ENCODE results near the gene TRAPPC10. TPM values are rescaled to one million over a fixed set of nuclear protein-coding genes. Genes with fewer than 3 reads are reported as not detected.

The TRAPPC10 gene
- total RNA-seq, 1 experiment from 2014 or later, result 31.5 TPM

- no peaks in the 10 kb centered on the region for H3K36me3 ChIP-seq (ENCODE audit: control insufficient read depth in 1 of 2, insufficient read depth in 2 of 2, low read length in 2 of 2)
- no peak overlapping the region for H2AFZ ChIP-seq (ENCODE audit: low read depth, low read length, poor library complexity, severe bottlenecking)
- H3K9ac ChIP-seq (ENCODE audit: low read length), result no peak overlapping the region
- no peaks in the 10 kb centered on the region for H3K9me2 ChIP-seq (ENCODE audit: insufficient read depth)
- no peak for DNase-seq (ENCODE audit: low read depth, low spot score)
- BruUV-seq (replicated peaks), result no TSS peak
- no peak overlapping the region for H3K4me3 ChIP-seq (replicated peaks in 1 of 2; ENCODE audit: low read depth in 1 of 2, low read length in 2 of 2)
- no peaks in the 10 kb centered on the region for H4K20me1 ChIP-seq (ENCODE audit: insufficient read depth)
- TF ChIP-seq CBX3 (IDR thresholded peaks at IDR 0.05; ENCODE audit: low read depth), result no peak
- no peak for TF ChIP-seq SRF (IDR thresholded peaks at IDR 0.05; ENCODE audit: low read depth)
- TF ChIP-seq EZH2phosphoT487 (IDR thresholded peaks at IDR 0.05; ENCODE audit: borderline replicate concordance), result no peak
- TF ChIP-seq POLR2AphosphoS5 (IDR thresholded peaks at IDR 0.05; ENCODE audit: low read depth, low read length), result no peak
- TF ChIP-seq ZFX (IDR thresholded peaks at IDR 0.05), result no peak
- TF ChIP-seq FOSL1 (IDR thresholded peaks at IDR 0.05; ENCODE audit: low read depth), result no peak
- TF ChIP-seq EGR1 (IDR thresholded peaks at IDR 0.05; ENCODE audit: low read depth), result no peak
- no peak for TF ChIP-seq ZNF274 (IDR thresholded peaks at IDR 0.05; ENCODE audit: low read depth, low read length)
- TF ChIP-seq POLR2A (IDR thresholded peaks at IDR 0.05; ENCODE audit: borderline replicate concordance, extremely low read depth, insufficient read depth, insufficient read length), result no peak
- TF ChIP-seq, protein P1, sequence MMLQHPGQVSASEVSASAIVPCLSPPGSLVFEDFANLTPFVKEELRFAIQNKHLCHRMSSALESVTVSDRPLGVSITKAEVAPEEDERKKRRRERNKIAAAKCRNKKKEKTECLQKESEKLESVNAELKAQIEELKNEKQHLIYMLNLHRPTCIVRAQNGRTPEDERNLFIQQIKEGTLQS (IDR thresholded peaks at IDR 0.05), result no peak
- no peak for TF ChIP-seq TCF7L2 (IDR thresholded peaks at IDR 0.05; ENCODE audit: borderline replicate concordance, extremely low read depth, insufficient read depth, insufficient read length)
- intact Hi-C loops (cut with micrococcal nuclease), result no loop called here
- POLR2A ChIA-PET, result no interaction called here
- H3K27ac ChIP-seq (ENCODE audit: low read depth, low read length), result no peak overlapping the region
- RAD21 ChIA-PET (ENCODE audit: low non-redundant PET in 1 of 2, low total read pairs in 2 of 2, uncharacterized antibody in 2 of 2, unreplicated experiment in 2 of 2), result no interaction called here
- H3K27me3 ChIP-seq (ENCODE audit: insufficient read depth, low read length), result no peaks in the 10 kb centered on the region
- H3K4me1 ChIP-seq (ENCODE audit: control insufficient read depth in 1 of 2, insufficient read depth in 2 of 2, low read length in 2 of 2), result no peaks in the 10 kb centered on the region; a peak in 1 of 4 replicates
- CTCF ChIA-PET, result no interaction called here
- no peaks in the 10 kb centered on the region for H3K79me2 ChIP-seq (ENCODE audit: insufficient read depth, low read length)
- H3K4me2 ChIP-seq (ENCODE audit: low read length), result no peak overlapping the region
- ATAC-seq, result no peak
- no peaks in the 10 kb centered on the region for H3K9me3 ChIP-seq (ENCODE audit: control insufficient read depth in 1 of 2, insufficient read depth in 1 of 2, low read depth in 1 of 2, low read length in 2 of 2)
Observed at GRCh38 chr21:43971201-43971991, 40.7 kb upstream of the TRAPPC10 start.

- Histone ChIP-seq H3K36me3 (ENCODE audit: control insufficient read depth in 1 of 2, insufficient read depth in 2 of 2, low read length in 2 of 2) (no peaks in the 10 kb centered on the region), H2AFZ (ENCODE audit: low read depth, low read length, poor library complexity, severe bottlenecking) (no peak overlapping the region), H3K79me2 (ENCODE audit: insufficient read depth, low read length) (no peaks in the 10 kb centered on the region), H4K20me1 (ENCODE audit: insufficient read depth) (no peaks in the 10 kb centered on the region), H3K4me3 (replicated peaks in 1 of 2; ENCODE audit: low read depth in 1 of 2, low read length in 2 of 2) (no peak overlapping the region), H3K27ac (ENCODE audit: low read depth, low read length) (no peak overlapping the region), H3K9ac (ENCODE audit: low read length) (no peak overlapping the region), H3K4me1 (ENCODE audit: control insufficient read depth in 1 of 2, insufficient read depth in 2 of 2, low read length in 2 of 2) (no peaks in the 10 kb centered on the region; a peak in 1 of 4 replicates), H3K27me3 (ENCODE audit: insufficient read depth, low read length) (no peaks in the 10 kb centered on the region), H3K9me3 (ENCODE audit: control insufficient read depth in 1 of 2, insufficient read depth in 1 of 2, low read depth in 1 of 2, low read length in 2 of 2) (no peaks in the 10 kb centered on the region), H3K9me2 (ENCODE audit: insufficient read depth) (no peaks in the 10 kb centered on the region), H3K4me2 (ENCODE audit: low read length) (no peak overlapping the region)
- ChIA-PET POLR2A (no interaction called here), RAD21 (ENCODE audit: low non-redundant PET in 1 of 2, low total read pairs in 2 of 2, uncharacterized antibody in 2 of 2, unreplicated experiment in 2 of 2) (no interaction called here), CTCF (no interaction called here)
- ATAC-seq (no peak), DNase-seq (ENCODE audit: low read depth, low spot score) (no peak)
- no TSS peak for BruUV-seq (replicated peaks)
- TF ChIP-seq RAD21 (IDR thresholded peaks at IDR 0.05; ENCODE audit: low read depth), result no peak
- TF ChIP-seq, protein P2, sequence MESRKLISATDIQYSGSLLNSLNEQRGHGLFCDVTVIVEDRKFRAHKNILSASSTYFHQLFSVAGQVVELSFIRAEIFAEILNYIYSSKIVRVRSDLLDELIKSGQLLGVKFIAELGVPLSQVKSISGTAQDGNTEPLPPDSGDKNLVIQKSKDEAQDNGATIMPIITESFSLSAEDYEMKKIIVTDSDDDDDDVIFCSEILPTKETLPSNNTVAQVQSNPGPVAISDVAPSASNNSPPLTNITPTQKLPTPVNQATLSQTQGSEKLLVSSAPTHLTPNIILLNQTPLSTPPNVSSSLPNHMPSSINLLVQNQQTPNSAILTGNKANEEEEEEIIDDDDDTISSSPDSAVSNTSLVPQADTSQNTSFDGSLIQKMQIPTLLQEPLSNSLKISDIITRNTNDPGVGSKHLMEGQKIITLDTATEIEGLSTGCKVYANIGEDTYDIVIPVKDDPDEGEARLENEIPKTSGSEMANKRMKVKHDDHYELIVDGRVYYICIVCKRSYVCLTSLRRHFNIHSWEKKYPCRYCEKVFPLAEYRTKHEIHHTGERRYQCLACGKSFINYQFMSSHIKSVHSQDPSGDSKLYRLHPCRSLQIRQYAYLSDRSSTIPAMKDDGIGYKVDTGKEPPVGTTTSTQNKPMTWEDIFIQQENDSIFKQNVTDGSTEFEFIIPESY (IDR thresholded peaks at IDR 0.05; ENCODE audit: extremely low read depth, insufficient replicate concordance, low read length), result no peak
- no peak for TF ChIP-seq YY1 (IDR thresholded peaks at IDR 0.05; ENCODE audit: extremely low read depth, insufficient replicate concordance, low read depth, low read length)
- intact Hi-C loops (cut with micrococcal nuclease), result no loop called here
Observed at GRCh38 chr21:43971992-43972255, 40.2 kb upstream of the TRAPPC10 start.
